NCI-H1105 (cell line): ENCODE measurements around the gene EPHB2.

Source experiments
- DNase-seq: peaks from one replicate; lab custom pipeline; 2025; lab: John Stamatoyannopoulos, UW

EPHB2 gene

GRCh38 chr1:22780696-22781095, 70.1 kb downstream of the EPHB2 start:
- DNase-seq: no peak

- DNase-seq: no peak
Observed at GRCh38 chr1:22781483-22781882, 70.8 kb downstream of the EPHB2 start.

GRCh38 chr1:22782406-22782805, 71.8 kb downstream of the EPHB2 start:
- DNase-seq: no peak

- no peak for DNase-seq
Observed at GRCh38 chr1:22784317-22784716, 73.7 kb downstream of the EPHB2 start.

- no peak for DNase-seq
Observed at GRCh38 chr1:22784737-22785136, 74.1 kb downstream of the EPHB2 start.

GRCh38 chr1:22786101-22786500, 75.5 kb downstream of the EPHB2 start:
- no peak for DNase-seq

GRCh38 chr1:22786719-22787489, 76.3 kb downstream of the EPHB2 start:
- no peak for DNase-seq

GRCh38 chr1:22787636-22788035, 77.0 kb downstream of the EPHB2 start:
- DNase-seq: no peak

- no peak for DNase-seq
Observed at GRCh38 chr1:22788254-22788661, 77.6 kb downstream of the EPHB2 start.

- DNase-seq: no peak
Observed at GRCh38 chr1:22789356-22789994, 78.8 kb downstream of the EPHB2 start.

GRCh38 chr1:22790232-22791008, 79.8 kb downstream of the EPHB2 start:
- DNase-seq: no peak

- DNase-seq: no peak
Observed at GRCh38 chr1:22791831-22792347, 81.2 kb downstream of the EPHB2 start.

GRCh38 chr1:22792396-22793160, 81.9 kb downstream of the EPHB2 start:
- DNase-seq: no peak

GRCh38 chr1:22793647-22794046, 83.0 kb downstream of the EPHB2 start:
- DNase-seq: no peak

- DNase-seq: no peak
Observed at GRCh38 chr1:22794647-22795365, 84.2 kb downstream of the EPHB2 start.

GRCh38 chr1:22795366-22795714, 84.7 kb downstream of the EPHB2 start:
- no peak for DNase-seq

- DNase-seq: no peak
Observed at GRCh38 chr1:22796642-22797041, 86.0 kb downstream of the EPHB2 start.

GRCh38 chr1:22798083-22798482, 87.4 kb downstream of the EPHB2 start:
- no peak for DNase-seq

GRCh38 chr1:22799971-22800370, 89.3 kb downstream of the EPHB2 start:
- DNase-seq: no peak

GRCh38 chr1:22800629-22801028, 90.0 kb downstream of the EPHB2 start:
- no peak for DNase-seq

GRCh38 chr1:22801347-22801746, 90.7 kb downstream of the EPHB2 start:
- no peak for DNase-seq
